ENCODE measurements around the gene DPH7. TPM values are rescaled to one million over a fixed set of nuclear protein-coding genes. Genes with fewer than 3 reads are reported as not detected.
"Not testable (repeated sequence)": the region's sequence is repeated elsewhere in the genome, so short reads cannot be mapped to it uniquely, and the experiment has no call there.

DPH7 gene
- total RNA-seq, 2 donors from 2014 or later = 34.3 to 62.4 TPM

GRCh38 chr9:137602661-137603060 is 23.9 kb upstream of the DPH7 start:
- WGBS = 20% methylated on average over 3 of the region's 3 CpGs
- no peaks in the 10 kb centered on the region for H3K9me3 ChIP-seq
- TF ChIP-seq POLR2A (IDR thresholded peaks at IDR 0.05) (no peak), CTCF (IDR thresholded peaks at IDR 0.05) (no peak), POLR2AphosphoS5 (IDR thresholded peaks at IDR 0.05) (no peak)
- H3K4me1 ChIP-seq (replicated peaks) = peaks cover 4% of the 10 kb centered on the region
- no peak overlapping the region for H3K4me3 ChIP-seq
- DNase-seq (ENCODE audit: low spot score) = no peak
- H3K27ac ChIP-seq = no peak overlapping the region
- no peaks in the 10 kb centered on the region for H3K36me3 ChIP-seq
- intact Hi-C loops (cut with DNase I) = no loop called here
- H3K27me3 ChIP-seq (replicated peaks; ENCODE audit: insufficient read depth) = no peaks in the 10 kb centered on the region

GRCh38 chr9:137598943-137599342 is 20.2 kb upstream of the DPH7 start:
- intact Hi-C loops (cut with DNase I) = no loop called here
- no peaks in the 10 kb centered on the region for H3K36me3 ChIP-seq
- H3K9me3 ChIP-seq = no peaks in the 10 kb centered on the region
- no peak overlapping the region for H3K27ac ChIP-seq
- TF ChIP-seq CTCF (IDR thresholded peaks at IDR 0.05) (no peak), POLR2A (IDR thresholded peaks at IDR 0.05) (no peak), POLR2AphosphoS5 (IDR thresholded peaks at IDR 0.05) (no peak)
- no peak for DNase-seq (ENCODE audit: low spot score)
- no peak overlapping the region for H3K4me3 ChIP-seq
- H3K4me1 ChIP-seq (replicated peaks) = no peaks in the 10 kb centered on the region
- H3K27me3 ChIP-seq (replicated peaks; ENCODE audit: insufficient read depth) = no peaks in the 10 kb centered on the region
- WGBS = 73% methylated on average over 8 of the region's 8 CpGs

GRCh38 chr9:137596577-137596976 is 17.9 kb upstream of the DPH7 start:
- H3K36me3 ChIP-seq; H3K4me3 ChIP-seq; H3K9me3 ChIP-seq; H3K4me1 ChIP-seq (replicated peaks); DNase-seq (ENCODE audit: low spot score); intact Hi-C loops (cut with DNase I); H3K27me3 ChIP-seq (replicated peaks; ENCODE audit: insufficient read depth); H3K27ac ChIP-seq: not testable (repeated sequence)
- WGBS = 94% methylated on average over 7 of the region's 7 CpGs

GRCh38 chr9:137593176-137593575 is 14.5 kb upstream of the DPH7 start:
- DNase-seq (ENCODE audit: low spot score) = no peak
- H3K27me3 ChIP-seq (replicated peaks; ENCODE audit: insufficient read depth) = no peaks in the 10 kb centered on the region
- intact Hi-C loops (cut with DNase I) = no loop called here
- no peaks in the 10 kb centered on the region for H3K9me3 ChIP-seq
- no peaks in the 10 kb centered on the region for H3K36me3 ChIP-seq
- H3K27ac ChIP-seq = no peak overlapping the region
- TF ChIP-seq POLR2A (IDR thresholded peaks at IDR 0.05) = no peak
- no peak for TF ChIP-seq CTCF (IDR thresholded peaks at IDR 0.05)
- no peak for TF ChIP-seq POLR2AphosphoS5 (IDR thresholded peaks at IDR 0.05)
- H3K4me3 ChIP-seq = no peak overlapping the region
- H3K4me1 ChIP-seq (replicated peaks) = peaks cover 12% of the 10 kb centered on the region
- WGBS = 83% methylated on average over 12 of the region's 12 CpGs

GRCh38 chr9:137592767-137593166 is 14.0 kb upstream of the DPH7 start:
- DNase-seq (ENCODE audit: low spot score) = no peak
- TF ChIP-seq CTCF (IDR thresholded peaks at IDR 0.05) (no peak), POLR2A (IDR thresholded peaks at IDR 0.05) (no peak), POLR2AphosphoS5 (IDR thresholded peaks at IDR 0.05) (no peak)
- H3K4me1 ChIP-seq (replicated peaks) = peaks cover 12% of the 10 kb centered on the region
- 58% methylated on average over 7 of the region's 7 CpGs for WGBS
- H3K27ac ChIP-seq = no peak overlapping the region
- no peaks in the 10 kb centered on the region for H3K9me3 ChIP-seq
- H3K36me3 ChIP-seq = no peaks in the 10 kb centered on the region
- intact Hi-C loops (cut with DNase I) = no loop called here
- H3K27me3 ChIP-seq (replicated peaks; ENCODE audit: insufficient read depth) = no peaks in the 10 kb centered on the region
- H3K4me3 ChIP-seq = no peak overlapping the region
